C4-2B (cell line): ENCODE data around the gene SLC28A1.

Source experiments
- ZFX ChIP-seq: fragments of 450-650 bp; IDR thresholded peaks from 2 replicates; pipeline ENCODE4 v1.6.1; 2017
- TF ChIP-seq, protein P1 (sequence below): fragments of 450-650 bp; conservative IDR thresholded peaks from 2 replicates; pipeline ENCODE4 v1.5.1; 2017; ENCODE audit warnings: mild to moderate bottlenecking

DNA sequence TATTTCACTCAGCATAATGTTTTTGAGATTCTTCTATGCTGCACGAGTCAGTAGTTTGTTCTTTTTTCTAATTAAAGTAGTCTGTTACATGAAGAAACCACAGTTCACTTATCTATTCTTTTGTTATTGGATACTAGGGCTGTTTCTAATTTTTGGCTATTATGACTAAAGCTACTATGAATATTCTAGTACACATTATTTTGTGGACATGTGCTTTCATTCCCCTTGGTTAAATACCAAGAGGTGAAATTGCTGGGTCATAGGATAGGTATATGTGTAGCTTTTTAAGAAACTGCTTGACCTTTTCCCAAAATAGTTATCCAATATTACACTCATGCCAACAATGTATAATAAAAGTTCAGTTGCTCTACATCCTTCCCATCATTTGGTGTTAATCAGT, 106.0 kb downstream of the SLC28A1 start:
- TF ChIP-seq, protein P1, sequence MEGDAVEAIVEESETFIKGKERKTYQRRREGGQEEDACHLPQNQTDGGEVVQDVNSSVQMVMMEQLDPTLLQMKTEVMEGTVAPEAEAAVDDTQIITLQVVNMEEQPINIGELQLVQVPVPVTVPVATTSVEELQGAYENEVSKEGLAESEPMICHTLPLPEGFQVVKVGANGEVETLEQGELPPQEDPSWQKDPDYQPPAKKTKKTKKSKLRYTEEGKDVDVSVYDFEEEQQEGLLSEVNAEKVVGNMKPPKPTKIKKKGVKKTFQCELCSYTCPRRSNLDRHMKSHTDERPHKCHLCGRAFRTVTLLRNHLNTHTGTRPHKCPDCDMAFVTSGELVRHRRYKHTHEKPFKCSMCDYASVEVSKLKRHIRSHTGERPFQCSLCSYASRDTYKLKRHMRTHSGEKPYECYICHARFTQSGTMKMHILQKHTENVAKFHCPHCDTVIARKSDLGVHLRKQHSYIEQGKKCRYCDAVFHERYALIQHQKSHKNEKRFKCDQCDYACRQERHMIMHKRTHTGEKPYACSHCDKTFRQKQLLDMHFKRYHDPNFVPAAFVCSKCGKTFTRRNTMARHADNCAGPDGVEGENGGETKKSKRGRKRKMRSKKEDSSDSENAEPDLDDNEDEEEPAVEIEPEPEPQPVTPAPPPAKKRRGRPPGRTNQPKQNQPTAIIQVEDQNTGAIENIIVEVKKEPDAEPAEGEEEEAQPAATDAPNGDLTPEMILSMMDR, result no peak
- TF ChIP-seq ZFX, result no peak
